Activated naive CD8-positive, alpha-beta T cell treated with anti-CD3 and anti-CD28 coated beads, Interleukin-2, amount 10 ng/mL, durations not matched to agents 7 days and 5 days (primary cell): ENCODE results near the gene PCDHB14. TPM values are rescaled to one million over a fixed set of nuclear protein-coding genes. Genes with fewer than 3 reads are reported as not detected.
"Not testable (repeated sequence)": the region's sequence is repeated elsewhere in the genome, so short reads cannot be mapped to it uniquely, and the experiment has no call there.

Experiments used
- ATAC-seq: fragments of 150-1000 bp; cut with Tn5 transposase; one replicate; pipeline ENCODE4 v1.10.0; 2021; ENCODE audit warnings: low read depth, moderate library complexity
- POLR2A ChIA-PET: fragments of 350-600 bp; sonication (Branson Sonifier 250); formaldehyde crosslinking; loops from one replicate; lab custom pipeline; 2021; ENCODE audit warnings: antibody characterized with exemption; lab: Charles Lee
- DNase-seq: peaks from one replicate; pipeline ENCODE4 v3.0.0; 2021
- H3K27ac Mint-ChIP-seq: one replicate; pipeline ENCODE4 v1.8.0; 2022; ENCODE audit warnings: mild to moderate bottlenecking, mixed read lengths
- H3K27me3 Mint-ChIP-seq: one replicate; pipeline ENCODE4 v1.8.0; 2022; ENCODE audit warnings: mild to moderate bottlenecking, moderate library complexity, mixed read lengths
- H3K36me3 Mint-ChIP-seq: one replicate; pipeline ENCODE4 v1.8.0; 2021; ENCODE audit warnings: mild to moderate bottlenecking, mixed read lengths
- H3K4me1 Mint-ChIP-seq: one replicate; pipeline ENCODE4 v1.8.0; 2021; ENCODE audit warnings: mixed read lengths
- H3K4me3 Mint-ChIP-seq: one replicate; pipeline ENCODE4 v1.8.0; 2022; ENCODE audit warnings: mild to moderate bottlenecking, moderate library complexity, mixed read lengths
- H3K9me3 Mint-ChIP-seq: one replicate; pipeline ENCODE4 v1.8.0; 2021; ENCODE audit warnings: mixed read lengths
- total RNA-seq, 2 experiments: library from RNA; stranded (reverse); gene quantifications; one replicate each; pipeline ENCODE4 v1.2.3, GENCODE V29; 2021

The PCDHB14 gene
- under 1 TPM in 1 of 2 experiments, not detected in 1; 0.06 TPM for total RNA-seq

GRCh38 chr5:141223112-141223783, at the start of gene PCDHB14:
TSS of gene PCDHB14 (plus strand) at chr5:141223343. CDS start at chr5:141223506, 163 bp downstream.
- POLR2A ChIA-PET: interaction anchor here (0.7 kb wide), 1 partner anchor 116 kb away, joined by 3 read pairs; no protein-coding TSS in a partner anchor
- H3K27me3 Mint-ChIP-seq: peaks cover 7% of the 10 kb centered on the region
- H3K36me3 Mint-ChIP-seq: no peaks in the 10 kb centered on the region
- peaks cover 1% of the 10 kb centered on the region for H3K4me1 Mint-ChIP-seq
- peaks cover 9% of the 10 kb centered on the region for H3K9me3 Mint-ChIP-seq
- ATAC-seq: no peak
- no peak within 1 kb of the TSS for H3K27ac Mint-ChIP-seq
- no peak for DNase-seq
- no peak within 1 kb of the TSS for H3K4me3 Mint-ChIP-seq

DNA sequence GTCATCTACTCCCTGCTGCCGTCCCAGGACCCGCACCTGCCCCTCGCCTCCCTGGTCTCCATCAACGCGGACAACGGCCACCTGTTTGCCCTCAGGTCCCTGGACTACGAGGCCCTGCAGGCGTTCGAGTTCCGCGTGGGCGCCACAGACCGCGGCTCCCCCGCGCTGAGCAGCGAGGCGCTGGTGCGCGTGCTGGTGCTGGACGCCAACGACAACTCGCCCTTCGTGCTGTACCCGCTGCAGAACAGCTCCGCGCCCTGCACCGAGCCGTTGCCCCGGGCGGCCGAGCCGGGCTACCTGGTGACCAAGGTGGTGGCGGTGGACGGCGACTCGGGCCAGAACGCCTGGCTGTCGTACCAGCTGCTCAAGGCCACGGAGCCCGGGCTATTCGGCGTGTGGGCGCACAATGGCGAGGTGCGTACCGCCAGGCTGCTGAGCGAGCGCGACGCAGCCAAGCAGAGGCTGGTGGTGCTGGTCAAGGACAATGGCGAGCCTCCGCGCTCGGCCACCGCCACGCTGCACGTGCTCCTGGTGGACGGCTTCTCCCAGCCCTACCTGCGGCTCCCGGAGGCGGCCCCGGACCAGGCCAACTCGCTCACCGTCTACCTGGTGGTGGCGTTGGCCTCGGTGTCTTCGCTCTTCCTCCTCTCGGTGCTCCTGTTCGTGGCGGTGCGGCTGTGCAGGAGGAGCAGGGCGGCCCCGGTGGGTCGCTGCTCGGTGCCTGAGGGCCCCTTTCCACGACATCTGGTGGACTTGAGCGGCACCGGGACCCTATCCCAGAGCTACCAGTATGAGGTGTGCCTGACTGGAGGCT, 48.6 kb upstream of the PCDHB14 start:
- H3K4me1 Mint-ChIP-seq, POLR2A ChIA-PET, H3K4me3 Mint-ChIP-seq, DNase-seq, H3K27me3 Mint-ChIP-seq, ATAC-seq, H3K36me3 Mint-ChIP-seq, H3K9me3 Mint-ChIP-seq: not testable (repeated sequence)
- H3K27ac Mint-ChIP-seq: peak overlapping the region; percentile 18

GRCh38 chr5:141175933-141176332, 47.2 kb upstream of the PCDHB14 start:
- H3K27me3 Mint-ChIP-seq: no peaks in the 10 kb centered on the region
- H3K4me1 Mint-ChIP-seq: no peaks in the 10 kb centered on the region
- POLR2A ChIA-PET: no interaction called here
- no peak overlapping the region for H3K4me3 Mint-ChIP-seq
- H3K27ac Mint-ChIP-seq: no peak overlapping the region
- peaks cover 1% of the 10 kb centered on the region for H3K9me3 Mint-ChIP-seq
- no peak for ATAC-seq
- DNase-seq: no peak
- no peaks in the 10 kb centered on the region for H3K36me3 Mint-ChIP-seq

DNA sequence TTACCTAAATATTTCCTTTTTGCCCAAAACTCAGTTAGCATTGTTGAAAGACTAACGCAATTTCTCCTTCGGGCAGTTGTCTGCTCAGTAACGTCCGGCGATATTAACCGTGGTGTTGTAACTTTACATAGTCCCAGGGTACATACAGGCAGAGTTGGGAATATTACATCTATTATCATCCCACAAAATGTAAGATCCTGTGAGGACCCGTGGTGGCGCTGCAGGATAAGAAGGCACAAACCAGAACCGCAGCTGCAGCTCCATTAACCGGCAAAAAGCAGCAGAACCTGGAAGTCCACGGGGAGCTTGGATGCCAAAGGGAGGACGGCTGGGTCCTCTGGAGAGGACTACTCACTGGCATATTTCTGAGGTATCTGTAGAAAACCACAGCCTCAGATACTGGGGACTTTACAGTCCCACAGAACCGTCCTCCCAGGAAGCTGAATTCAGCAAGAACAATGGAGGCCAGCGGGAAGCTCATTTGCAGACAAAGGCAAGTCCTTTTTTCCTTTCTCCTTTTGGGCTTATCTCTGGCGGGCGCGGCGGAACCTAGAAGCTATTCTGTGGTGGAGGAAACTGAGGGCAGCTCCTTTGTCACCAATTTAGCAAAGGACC, 45.5 kb upstream of the PCDHB14 start, which contains the start of gene PCDHB8:
Gene PCDHB8 (plus strand): TSS at position 214 of the 615 bp plus-strand sequence. CDS start 245 bp downstream, at position 459.
- DNase-seq, POLR2A ChIA-PET, ATAC-seq, H3K4me1 Mint-ChIP-seq, H3K27ac Mint-ChIP-seq, H3K4me3 Mint-ChIP-seq, H3K9me3 Mint-ChIP-seq, H3K36me3 Mint-ChIP-seq, H3K27me3 Mint-ChIP-seq: not testable (repeated sequence)

GRCh38 chr5:141179371-141179770, 43.8 kb upstream of the PCDHB14 start:
- peak; percentile 44 for DNase-seq
- H3K36me3 Mint-ChIP-seq, H3K9me3 Mint-ChIP-seq, ATAC-seq, H3K27ac Mint-ChIP-seq, POLR2A ChIA-PET, H3K27me3 Mint-ChIP-seq, H3K4me3 Mint-ChIP-seq, H3K4me1 Mint-ChIP-seq: not testable (repeated sequence)

DNA sequence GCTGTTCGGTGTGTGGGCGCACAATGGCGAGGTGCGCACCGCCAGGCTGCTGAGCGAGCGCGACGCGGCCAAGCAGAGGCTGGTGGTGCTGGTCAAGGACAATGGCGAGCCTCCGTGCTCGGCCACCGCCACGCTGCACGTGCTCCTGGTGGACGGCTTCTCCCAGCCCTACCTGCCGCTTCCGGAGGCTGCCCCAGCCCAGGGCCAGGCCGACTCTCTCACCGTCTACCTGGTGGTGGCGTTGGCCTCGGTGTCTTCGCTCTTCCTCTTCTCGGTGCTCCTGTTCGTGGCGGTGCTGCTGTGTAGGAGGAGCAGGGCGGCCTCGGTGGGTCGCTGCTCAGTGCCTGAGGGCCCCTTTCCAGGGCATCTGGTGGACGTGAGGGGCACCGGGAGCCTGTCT, 43.3 kb upstream of the PCDHB14 start:
- H3K36me3 Mint-ChIP-seq, POLR2A ChIA-PET, H3K27ac Mint-ChIP-seq, DNase-seq, H3K4me3 Mint-ChIP-seq, H3K4me1 Mint-ChIP-seq, H3K9me3 Mint-ChIP-seq, ATAC-seq: not testable (repeated sequence)
- H3K27me3 Mint-ChIP-seq: peaks cover 12% of the 10 kb centered on the region

DNA sequence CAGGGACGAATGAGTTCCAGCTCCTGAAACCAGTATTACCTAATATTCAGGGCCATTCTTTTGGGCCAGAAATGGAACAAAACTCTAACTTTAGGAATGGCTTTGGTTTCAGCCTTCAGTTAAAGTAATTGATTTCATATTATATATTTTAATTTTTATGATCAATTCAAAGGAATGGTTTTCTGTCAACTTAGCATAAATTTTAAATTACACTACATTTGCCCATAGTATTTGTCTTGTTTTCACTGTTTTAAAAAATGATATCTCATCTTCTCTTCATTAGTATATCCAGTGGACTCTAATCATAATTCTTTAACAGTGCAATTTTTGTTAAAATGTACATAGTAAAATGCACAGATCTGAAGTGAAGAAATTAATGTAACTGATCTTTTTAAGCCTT, 42.8 kb upstream of the PCDHB14 start:
- no peaks in the 10 kb centered on the region for H3K36me3 Mint-ChIP-seq
- ATAC-seq (no peak), DNase-seq (no peak)
- POLR2A ChIA-PET: no interaction called here
- no peak overlapping the region for H3K4me3 Mint-ChIP-seq
- no peaks in the 10 kb centered on the region for H3K4me1 Mint-ChIP-seq
- peaks cover 8% of the 10 kb centered on the region for H3K9me3 Mint-ChIP-seq
- H3K27ac Mint-ChIP-seq: no peak overlapping the region
- peaks cover 15% of the 10 kb centered on the region for H3K27me3 Mint-ChIP-seq

DNA sequence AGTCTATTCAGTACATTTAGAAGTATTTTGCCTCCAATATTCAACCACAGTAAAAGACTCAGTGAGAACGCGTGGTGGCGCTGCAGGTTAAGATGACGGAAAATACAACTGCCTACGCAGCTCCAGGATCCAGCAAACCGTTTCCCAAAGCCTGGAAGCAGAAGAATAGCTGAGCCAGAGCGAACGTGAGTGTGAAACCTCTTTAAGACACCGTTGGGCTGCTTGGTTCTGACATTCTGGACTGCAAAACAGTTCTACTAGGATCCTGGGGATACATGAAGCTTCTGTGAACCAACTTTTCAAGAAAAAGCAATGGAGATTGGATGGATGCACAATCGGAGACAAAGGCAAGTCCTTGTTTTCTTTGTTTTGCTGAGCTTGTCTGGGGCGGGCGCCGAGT, 40.9 kb upstream of the PCDHB14 start, which contains the start of gene PCDHB16:
Gene PCDHB16 (plus strand): TSS at position 140 of the 400 bp plus-strand sequence. CDS start 173 bp downstream, at position 313.
- H3K27ac Mint-ChIP-seq: peak within 1 kb of the TSS; percentile 19
- H3K36me3 Mint-ChIP-seq: no peaks in the 10 kb centered on the region
- peaks cover 16% of the 10 kb centered on the region for H3K27me3 Mint-ChIP-seq
- DNase-seq (no peak), ATAC-seq (no peak)
- peaks cover 13% of the 10 kb centered on the region for H3K9me3 Mint-ChIP-seq
- POLR2A ChIA-PET: no interaction called here
- no peaks in the 10 kb centered on the region for H3K4me1 Mint-ChIP-seq
- H3K4me3 Mint-ChIP-seq: no peak within 1 kb of the TSS

GRCh38 chr5:141184117-141184855, 38.9 kb upstream of the PCDHB14 start:
- H3K4me3 Mint-ChIP-seq, DNase-seq, POLR2A ChIA-PET, H3K27ac Mint-ChIP-seq, H3K4me1 Mint-ChIP-seq, ATAC-seq, H3K36me3 Mint-ChIP-seq: not testable (repeated sequence)
- Mint-ChIP-seq H3K27me3 (peaks cover 19% of the 10 kb centered on the region), H3K9me3 (peaks cover 20% of the 10 kb centered on the region)

DNA sequence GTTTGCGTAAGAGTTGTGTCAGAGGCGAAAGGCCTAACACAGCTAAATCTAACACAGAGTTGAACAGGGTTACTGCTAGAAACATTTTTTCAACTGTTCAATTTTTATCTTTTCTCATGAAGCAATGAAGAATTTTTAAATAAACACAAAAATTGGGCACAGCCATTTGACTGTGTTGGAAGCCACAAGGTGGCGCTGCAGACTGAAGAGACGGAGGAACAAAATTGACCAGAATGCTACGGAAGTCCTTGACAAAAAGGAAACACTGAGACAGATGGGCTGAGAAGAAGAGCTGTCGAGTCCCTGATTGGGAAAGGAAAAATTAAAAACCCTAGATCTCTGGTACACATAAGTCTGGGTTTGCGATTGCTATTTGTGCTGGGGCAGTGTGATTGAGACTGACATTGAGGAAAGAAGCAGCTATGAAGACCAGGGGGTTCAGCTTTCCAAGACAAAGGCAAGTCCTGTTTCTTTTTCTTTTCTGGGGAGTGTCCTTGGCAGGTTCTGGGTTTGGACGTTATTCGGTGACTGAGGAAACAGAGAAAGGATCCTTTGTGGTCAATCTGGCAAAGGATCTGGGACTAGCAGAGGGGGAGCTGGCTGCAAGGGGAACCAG, 36.1 kb upstream of the PCDHB14 start, which contains the start of gene PCDHB9:
Gene PCDHB9 (plus strand): TSS at position 265 of the 616 bp plus-strand sequence. CDS start 158 bp downstream, at position 423.
- ATAC-seq: no peak
- H3K4me1 Mint-ChIP-seq: no peaks in the 10 kb centered on the region
- no peak within 1 kb of the TSS for H3K27ac Mint-ChIP-seq
- peaks cover 25% of the 10 kb centered on the region for H3K9me3 Mint-ChIP-seq
- no peaks in the 10 kb centered on the region for H3K36me3 Mint-ChIP-seq
- POLR2A ChIA-PET: no interaction called here
- peaks cover 20% of the 10 kb centered on the region for H3K27me3 Mint-ChIP-seq
- H3K4me3 Mint-ChIP-seq: no peak within 1 kb of the TSS
- no peak for DNase-seq

GRCh38 chr5:141188682-141189081, 34.5 kb upstream of the PCDHB14 start:
- Mint-ChIP-seq H3K27me3 (peaks cover 16% of the 10 kb centered on the region), H3K9me3 (peaks cover 29% of the 10 kb centered on the region)
- H3K27ac Mint-ChIP-seq, DNase-seq, H3K36me3 Mint-ChIP-seq, H3K4me3 Mint-ChIP-seq, H3K4me1 Mint-ChIP-seq, POLR2A ChIA-PET, ATAC-seq: not testable (repeated sequence)

- ATAC-seq: not testable (repeated sequence)
These were observed 34.0 kb upstream of the PCDHB14 start for GRCh38 chr5:141189131-141189530.

More at GRCh38 chr5:141189131-141189530, 34.0 kb upstream of the PCDHB14 start:
- Mint-ChIP-seq H3K27me3 (peaks cover 16% of the 10 kb centered on the region), H3K9me3 (peaks cover 29% of the 10 kb centered on the region)
- H3K27ac Mint-ChIP-seq, DNase-seq, H3K36me3 Mint-ChIP-seq, H3K4me3 Mint-ChIP-seq, POLR2A ChIA-PET, H3K4me1 Mint-ChIP-seq: not testable (repeated sequence)
